Mesodermal cell (in vitro differentiated cells): ENCODE data around the gene SLC6A13.

Experiments
- H3K27ac ChIP-seq: 2 replicates; pipeline ENCODE4 v1.7.0; 2013; ENCODE audit warnings: mild to moderate bottlenecking, low read depth, low read length, moderate library complexity; ENCODE audit not compliant: severe bottlenecking
- H3K36me3 ChIP-seq: 2 replicates; pipeline ENCODE4 v1.7.1; 2013; ENCODE audit warnings: mild to moderate bottlenecking, low read length, moderate library complexity; ENCODE audit not compliant: control insufficient read depth, insufficient read depth
- H3K4me1 ChIP-seq: one replicate; pipeline ENCODE4 v1.7.1; 2013; ENCODE audit warnings: mild to moderate bottlenecking, low read length; ENCODE audit not compliant: insufficient read depth, control insufficient read depth, poor library complexity, severe bottlenecking
- H3K4me3 ChIP-seq: 2 replicates; pipeline ENCODE4 v1.7.0; 2013; ENCODE audit warnings: low read length, control low read depth, mild to moderate bottlenecking; ENCODE audit not compliant: insufficient read depth, poor library complexity, severe bottlenecking; ENCODE audit errors: extremely low read depth
- H3K9me3 ChIP-seq: 2 replicates; pipeline ENCODE4 v1.7.1; 2013; ENCODE audit warnings: mild to moderate bottlenecking, low read length, moderate library complexity; ENCODE audit not compliant: control insufficient read depth
- WGBS, 2 experiments: methylation state at CpG; one replicate each; pipeline ENCODE4 v1.1.5; 2013; ENCODE audit warnings: missing lambda C conversion rate in 2 of 2; ENCODE audit not compliant: insufficient coverage in 2 of 2; 5-methylcytosine and 5-hydroxymethylcytosine counted together

SLC6A13 gene

GRCh38 chr12:179131-179884 lies 83.3 kb downstream of the SLC6A13 start:
- Histone ChIP-seq H3K36me3 (no peaks in the 10 kb centered on the region), H3K4me1 (peaks cover 64% of the 10 kb centered on the region), H3K27ac (no peak overlapping the region), H3K9me3 (no peaks in the 10 kb centered on the region), H3K4me3 (no peak overlapping the region)
- 82 to 92% methylated on average over 8 to 11 of the region's 11 CpGs for WGBS, 2 experiments

GRCh38 chr12:178829-179109 lies 83.9 kb downstream of the SLC6A13 start:
- 83 to 100% methylated on average over 2 of the region's 3 CpGs for WGBS, 2 experiments
- Histone ChIP-seq H3K4me1 (peaks cover 64% of the 10 kb centered on the region), H3K9me3 (no peaks in the 10 kb centered on the region), H3K4me3 (no peak overlapping the region), H3K27ac (no peak overlapping the region), H3K36me3 (no peaks in the 10 kb centered on the region)

DNA sequence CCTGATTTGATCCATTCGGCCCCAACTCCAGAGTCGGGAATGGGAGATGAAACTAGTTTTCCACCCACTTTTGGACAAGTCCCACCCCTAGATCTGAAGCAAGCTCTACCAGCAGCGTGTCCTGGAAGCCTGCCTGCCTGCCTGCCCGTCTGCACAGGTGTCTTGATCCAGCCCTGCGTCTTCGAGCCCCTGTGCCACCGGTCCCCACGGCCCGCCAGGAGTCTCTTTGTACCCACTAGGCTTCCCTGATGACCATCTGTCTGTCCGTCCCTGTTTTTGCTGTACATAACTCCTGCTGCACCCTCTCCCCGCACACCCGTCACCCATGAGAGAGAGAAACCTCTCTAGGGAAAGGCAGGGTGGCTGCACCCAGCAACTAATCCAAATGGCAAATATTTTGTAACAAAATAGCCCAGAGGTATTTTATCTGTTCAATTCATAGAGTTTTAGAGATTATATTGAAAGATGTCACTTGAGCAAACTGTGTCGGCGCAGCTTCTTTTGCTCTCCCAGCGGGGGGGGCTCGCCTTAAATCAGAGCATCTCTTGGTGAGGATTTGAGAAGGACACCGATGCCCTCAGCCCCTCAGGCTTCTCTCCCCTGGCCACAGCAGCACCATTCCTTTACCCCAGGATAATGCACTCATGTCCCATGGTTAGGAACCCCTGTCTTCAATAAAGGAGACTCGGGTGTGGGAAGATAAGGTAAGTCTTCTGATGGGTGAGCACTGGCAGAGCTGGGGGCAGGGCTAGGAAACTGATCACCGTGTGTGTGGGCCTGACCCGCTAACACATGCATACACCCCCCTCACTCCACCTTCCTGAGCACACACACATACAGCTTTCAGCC lies 84.4 kb downstream of the SLC6A13 start:
- Histone ChIP-seq H3K27ac (no peak overlapping the region), H3K4me1 (peaks cover 64% of the 10 kb centered on the region), H3K4me3 (no peak overlapping the region), H3K36me3 (no peaks in the 10 kb centered on the region), H3K9me3 (no peaks in the 10 kb centered on the region)
- 93 to 96% methylated on average over 15 to 17 of the region's 20 CpGs for WGBS, 2 experiments

DNA sequence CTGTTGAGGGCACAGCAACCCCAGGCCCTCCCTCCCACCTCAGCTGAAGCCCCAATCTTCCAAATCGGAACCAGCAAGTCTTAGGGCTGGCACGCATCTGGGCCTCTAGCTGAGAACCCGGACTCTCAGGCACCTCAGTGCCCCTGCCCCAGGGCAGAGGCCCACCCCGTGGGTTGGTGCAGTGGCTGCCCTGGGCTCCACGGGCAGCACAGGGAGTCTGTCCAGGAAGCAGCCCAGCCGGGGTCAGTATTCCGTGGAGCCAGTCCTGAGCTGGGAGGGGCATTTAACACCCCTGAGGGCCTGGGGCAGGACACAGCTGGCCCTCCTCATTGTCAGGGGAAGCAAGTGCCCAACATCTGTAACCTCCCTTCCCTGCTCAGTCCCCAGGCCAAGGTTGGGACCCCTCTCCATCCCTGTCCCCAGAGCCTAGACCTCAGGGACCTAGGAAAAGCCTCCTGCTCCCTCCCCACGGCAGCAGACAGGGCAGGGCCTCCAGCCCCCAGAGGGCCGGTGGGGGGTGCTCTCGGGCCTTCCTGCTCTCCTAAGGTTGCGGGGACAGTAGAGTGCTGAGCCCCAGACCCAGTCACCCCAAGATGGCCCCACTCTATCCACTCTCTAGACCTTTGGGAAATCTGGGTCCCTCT lies 85.2 kb downstream of the SLC6A13 start:
- 69 to 75% methylated on average over 10 of the region's 11 CpGs for WGBS, 2 experiments
- Histone ChIP-seq H3K4me3 (no peak overlapping the region), H3K36me3 (no peaks in the 10 kb centered on the region), H3K4me1 (peaks cover 65% of the 10 kb centered on the region), H3K27ac (peak overlapping the region; percentile 43), H3K9me3 (no peaks in the 10 kb centered on the region)

- Histone ChIP-seq H3K4me1 (peaks cover 65% of the 10 kb centered on the region), H3K36me3 (no peaks in the 10 kb centered on the region), H3K4me3 (no peak overlapping the region), H3K27ac (peak overlapping the region; percentile 53), H3K9me3 (no peaks in the 10 kb centered on the region)
- 80 to 86% methylated on average over 11 to 13 of the region's 16 CpGs for WGBS, 2 experiments
Measured at GRCh38 chr12:176321-177181, 86.1 kb downstream of the SLC6A13 start.

- 77 to 81% methylated on average over 14 of the region's 16 CpGs for WGBS, 2 experiments
- H3K27ac ChIP-seq, result no peak overlapping the region
- H3K9me3 ChIP-seq, result no peaks in the 10 kb centered on the region
- peaks cover 72% of the 10 kb centered on the region for H3K4me1 ChIP-seq
- H3K4me3 ChIP-seq, result no peak overlapping the region
- no peaks in the 10 kb centered on the region for H3K36me3 ChIP-seq
Measured at GRCh38 chr12:175759-176158, 86.9 kb downstream of the SLC6A13 start.

GRCh38 chr12:175250-175649 lies 87.4 kb downstream of the SLC6A13 start:
- no peaks in the 10 kb centered on the region for H3K9me3 ChIP-seq
- no peak overlapping the region for H3K4me3 ChIP-seq
- H3K36me3 ChIP-seq, result no peaks in the 10 kb centered on the region
- H3K4me1 ChIP-seq, result peaks cover 74% of the 10 kb centered on the region
- H3K27ac ChIP-seq, result no peak overlapping the region
- WGBS, 2 experiments, result 82 to 93% methylated on average over 5 to 10 of the region's 10 CpGs

GRCh38 chr12:174596-174995 lies 88.0 kb downstream of the SLC6A13 start:
- Histone ChIP-seq H3K36me3 (no peaks in the 10 kb centered on the region), H3K9me3 (no peaks in the 10 kb centered on the region), H3K4me3 (no peak overlapping the region), H3K4me1 (peaks cover 73% of the 10 kb centered on the region), H3K27ac (no peak overlapping the region)
- 90 to 94% methylated on average over 13 to 21 of the region's 23 CpGs for WGBS, 2 experiments

GRCh38 chr12:174124-174523 lies 88.5 kb downstream of the SLC6A13 start:
- H3K36me3 ChIP-seq, result no peaks in the 10 kb centered on the region
- H3K9me3 ChIP-seq, result no peaks in the 10 kb centered on the region
- H3K4me1 ChIP-seq, result peaks cover 68% of the 10 kb centered on the region
- no peak overlapping the region for H3K27ac ChIP-seq
- no peak overlapping the region for H3K4me3 ChIP-seq
- 0 to 88% methylated on average over 1 to 3 of the region's 6 CpGs for WGBS, 2 experiments

- H3K4me3 ChIP-seq, result no peak overlapping the region
- WGBS, 2 experiments, result 87% methylated on average over 15 of the region's 15 CpGs
- no peaks in the 10 kb centered on the region for H3K36me3 ChIP-seq
- no peaks in the 10 kb centered on the region for H3K9me3 ChIP-seq
- H3K27ac ChIP-seq, result no peak overlapping the region
- H3K4me1 ChIP-seq, result peaks cover 66% of the 10 kb centered on the region
Measured at GRCh38 chr12:172732-173161, 89.9 kb downstream of the SLC6A13 start.
